ENCODE data around the gene COL13A1.

The COL13A1 gene

DNA sequence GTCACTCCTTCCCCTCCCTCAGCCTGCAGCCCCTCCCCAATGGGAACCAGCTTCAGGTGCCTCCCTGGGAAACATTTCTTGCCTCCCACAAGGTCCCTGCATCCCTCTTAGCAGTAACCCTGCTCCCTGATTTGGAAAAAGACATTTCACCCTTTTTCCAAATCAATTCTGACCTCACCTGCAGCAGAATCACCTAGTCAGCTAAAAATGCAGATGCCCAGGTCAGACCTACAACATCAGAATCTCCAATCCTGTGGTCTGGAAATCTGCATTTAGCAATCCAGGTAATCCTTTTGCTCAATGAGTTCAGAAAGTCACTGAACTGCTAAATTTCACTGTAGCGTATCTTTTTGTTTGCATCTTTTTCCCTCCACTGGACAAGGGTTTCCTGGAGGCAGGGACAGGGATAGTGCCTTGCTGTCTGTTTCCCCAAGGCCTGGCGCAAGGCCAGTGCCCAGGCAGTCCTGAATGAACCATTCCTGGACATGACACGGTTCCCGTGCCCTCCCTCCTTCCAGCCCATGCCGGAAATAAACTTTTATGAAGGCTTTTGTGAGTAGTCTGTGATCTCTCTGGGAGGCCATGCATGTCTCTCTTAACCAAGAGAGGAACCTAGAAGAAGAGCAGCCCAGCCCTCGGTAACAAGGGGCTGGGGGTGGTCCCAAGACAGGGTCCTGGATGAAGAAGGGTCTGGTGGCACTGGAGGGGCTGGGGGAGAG is 44.0 kb downstream of the COL13A1 start:
- no peak for DNase-seq (ENCODE audit: low read depth in 2 of 2)

DNA sequence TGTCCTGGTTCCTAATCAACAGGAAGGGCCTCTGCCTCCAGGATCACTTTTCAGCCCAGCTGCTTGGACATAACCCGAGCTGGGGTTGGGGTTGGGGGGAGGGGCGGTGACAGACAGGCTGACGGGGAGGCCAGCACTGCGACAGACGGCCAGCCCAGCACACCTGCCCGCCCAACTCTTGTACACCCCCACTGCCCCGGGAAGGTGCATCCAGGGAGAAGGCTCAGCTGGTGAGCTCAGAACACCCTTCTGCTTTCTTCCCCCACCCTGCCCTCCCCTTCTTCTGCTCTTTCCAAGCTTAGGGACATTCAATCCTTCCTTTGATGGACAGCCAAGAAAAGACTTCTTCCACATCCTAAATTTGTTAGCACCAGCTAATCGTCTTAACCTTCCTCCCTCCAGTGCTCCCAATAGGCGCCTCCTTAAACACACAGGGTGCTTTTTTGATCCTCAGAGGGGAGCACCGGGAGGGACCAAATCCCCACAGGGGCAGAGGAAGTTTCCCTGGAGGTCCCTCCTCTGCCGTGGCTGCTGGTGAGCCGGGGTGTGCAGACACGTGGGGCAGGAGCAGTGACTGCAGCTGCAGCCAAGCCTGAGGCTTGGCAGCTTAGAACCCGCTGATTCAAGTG is 44.7 kb downstream of the COL13A1 start:
- no peak for DNase-seq (ENCODE audit: low read depth in 2 of 2)

DNA sequence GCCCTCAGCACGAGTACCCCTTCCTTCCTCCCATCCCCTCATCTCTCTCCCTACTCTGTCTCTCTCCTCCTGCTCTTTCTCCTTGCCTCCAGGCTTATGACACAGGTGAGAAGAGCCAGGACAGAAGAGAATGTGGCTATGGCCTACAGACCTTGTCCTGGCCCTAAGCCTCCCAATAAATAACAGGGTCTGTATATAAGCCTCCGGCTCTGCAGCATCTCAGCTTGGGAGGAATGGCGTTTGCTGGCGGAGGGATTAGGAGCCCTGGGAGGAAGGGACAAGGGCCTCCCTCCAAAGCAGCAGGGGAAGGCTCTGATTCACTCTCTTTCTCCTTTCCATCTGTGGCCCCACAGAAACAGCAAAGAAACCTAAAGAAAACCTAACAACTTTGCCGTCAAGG is 45.8 kb downstream of the COL13A1 start:
- DNase-seq (ENCODE audit: low read depth in 2 of 2): no peak

GRCh38 chr10:69847883-69848282 is 46.2 kb downstream of the COL13A1 start:
- DNase-seq (ENCODE audit: low read depth in 2 of 2): no peak

DNA sequence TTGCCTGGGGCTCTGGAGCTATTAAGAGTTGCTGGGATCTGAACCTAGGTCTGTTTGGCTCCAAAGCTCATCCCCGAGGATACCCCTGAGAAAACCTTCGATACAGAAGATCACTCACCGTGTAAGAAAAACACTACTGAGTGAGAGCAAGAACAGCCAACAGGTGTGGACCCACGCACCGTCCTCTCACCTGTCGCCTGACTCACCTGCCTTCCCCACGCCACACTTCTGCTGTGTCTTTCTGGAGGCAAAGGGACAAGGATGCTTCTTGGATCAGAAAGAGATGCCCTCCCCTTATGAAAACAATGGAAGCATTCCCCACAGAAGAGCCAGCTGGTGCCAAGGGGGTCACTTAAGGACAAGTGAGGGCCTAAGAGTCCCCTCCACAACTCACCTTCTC is 46.7 kb downstream of the COL13A1 start:
- DNase-seq (ENCODE audit: low read depth in 2 of 2): no peak

DNA sequence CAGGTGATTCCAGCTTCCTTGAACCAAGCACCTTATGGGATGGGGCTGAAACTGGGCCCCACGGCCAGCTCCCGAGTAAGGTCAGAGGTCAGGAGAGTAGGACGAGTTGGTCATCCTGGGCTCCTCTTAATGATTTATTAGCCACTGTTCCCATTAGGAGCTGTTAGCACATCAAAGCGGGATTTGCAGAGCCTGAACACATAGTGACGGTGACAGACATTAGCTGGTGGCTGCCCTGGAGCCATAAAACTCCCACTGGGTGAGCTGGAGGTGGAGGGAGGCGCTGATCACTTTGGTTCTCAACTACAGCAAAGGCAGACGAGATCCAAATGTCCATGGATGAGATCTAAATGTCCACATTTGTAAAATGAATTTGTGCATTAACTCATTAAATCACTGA is 48.1 kb downstream of the COL13A1 start:
- DNase-seq (ENCODE audit: low read depth in 2 of 2): no peak

- DNase-seq (ENCODE audit: low read depth in 2 of 2): no peak
Measured at GRCh38 chr10:69850440-69850839, 48.7 kb downstream of the COL13A1 start.

GRCh38 chr10:69851306-69851705 is 49.6 kb downstream of the COL13A1 start:
- DNase-seq (ENCODE audit: low read depth in 2 of 2): no peak

GRCh38 chr10:69853064-69853463 is 51.4 kb downstream of the COL13A1 start:
- no peak for DNase-seq (ENCODE audit: low read depth in 2 of 2)

DNA sequence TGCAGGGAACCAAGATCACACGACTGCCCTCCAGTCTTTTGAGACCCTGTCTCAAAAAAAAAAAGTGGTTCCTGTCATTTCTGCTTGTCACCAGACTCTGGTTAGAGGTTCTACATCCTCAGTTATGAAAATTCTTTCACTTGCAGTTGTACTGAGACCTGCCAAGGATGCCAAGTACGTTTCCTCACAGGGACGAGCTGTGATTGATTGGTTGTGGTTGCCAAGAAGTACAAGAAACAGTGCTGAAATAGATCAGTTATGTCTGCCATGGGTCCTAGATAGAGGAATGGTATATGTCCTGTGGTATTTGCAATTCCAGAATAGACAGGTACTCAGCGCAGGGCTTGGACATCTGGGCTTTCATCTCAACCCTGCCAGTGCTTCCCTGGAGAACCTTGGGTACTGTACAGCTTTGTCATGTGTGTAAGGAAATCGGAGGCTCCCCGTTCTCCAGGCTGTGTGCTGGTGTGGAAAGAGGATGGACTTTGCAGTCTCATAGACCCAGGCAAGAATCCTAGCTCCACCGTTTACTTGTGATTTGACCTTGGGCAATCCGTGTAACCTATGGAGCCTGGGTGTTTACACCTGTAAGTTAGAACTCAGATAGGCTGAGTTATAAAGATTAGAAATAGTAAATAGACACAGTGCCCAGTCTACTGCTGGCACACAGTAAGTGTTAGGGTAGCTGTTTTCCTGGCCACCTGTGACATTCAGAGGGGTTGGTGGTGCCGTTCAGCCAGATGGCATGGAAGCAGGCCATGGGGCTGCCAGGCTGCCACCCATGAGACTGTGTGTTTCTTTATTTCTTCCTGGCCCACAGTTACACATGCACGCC is 53.0 kb downstream of the COL13A1 start:
- DNase-seq (ENCODE audit: low read depth in 2 of 2): no peak

- DNase-seq (ENCODE audit: low read depth in 2 of 2): no peak
Measured at GRCh38 chr10:69855346-69856111, 53.8 kb downstream of the COL13A1 start.

GRCh38 chr10:69856601-69857166 is 55.0 kb downstream of the COL13A1 start:
- no peak for DNase-seq (ENCODE audit: low read depth in 2 of 2)

- DNase-seq (ENCODE audit: low read depth in 2 of 2): no peak
Measured at GRCh38 chr10:69858201-69858600, 56.5 kb downstream of the COL13A1 start.

DNA sequence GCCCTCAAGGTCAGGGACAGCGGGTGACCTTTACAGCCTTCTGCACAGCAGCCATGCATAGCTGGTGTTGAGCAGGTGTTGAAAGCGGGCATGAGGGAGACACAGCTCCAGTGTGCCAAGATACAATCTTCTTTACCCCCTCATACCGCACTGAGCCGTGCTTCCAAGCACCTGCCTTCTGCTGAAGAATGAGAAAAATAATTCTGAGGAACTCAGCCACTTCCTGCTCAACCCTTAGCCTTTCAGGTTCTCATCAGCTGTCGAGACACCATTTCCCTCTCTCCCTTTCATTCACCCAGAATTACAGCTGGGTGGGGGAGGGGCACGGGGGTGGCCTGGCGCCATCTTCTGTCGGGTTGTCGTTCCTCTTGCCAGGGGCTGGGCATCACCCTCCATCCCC is 58.6 kb downstream of the COL13A1 start:
- DNase-seq (ENCODE audit: low read depth in 2 of 2): no peak

GRCh38 chr10:69861251-69862240 is 59.8 kb downstream of the COL13A1 start:
- DNase-seq (ENCODE audit: low read depth in 2 of 2): no peak

- DNase-seq (ENCODE audit: low read depth in 2 of 2): no peak
Measured at GRCh38 chr10:69862882-69863530, 61.3 kb downstream of the COL13A1 start.

DNA sequence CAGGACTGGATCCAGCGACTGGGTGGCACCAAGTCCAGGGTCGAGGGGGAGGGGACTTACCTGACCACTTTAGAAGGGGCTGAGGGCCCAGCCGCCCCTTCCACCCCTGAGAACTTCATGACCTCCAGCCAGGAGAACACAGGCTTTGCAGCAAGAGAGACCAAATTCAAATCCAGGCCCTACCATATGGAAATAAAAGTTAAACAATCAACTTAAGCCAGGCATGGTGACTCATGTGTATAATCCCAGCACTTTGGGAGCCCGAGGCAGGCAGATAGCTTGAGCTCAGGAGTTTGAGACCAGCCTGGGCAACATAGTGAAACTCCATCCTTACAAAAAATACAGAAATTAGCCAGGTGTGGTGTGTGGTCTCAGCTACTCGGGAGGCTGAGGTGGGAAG is 61.9 kb downstream of the COL13A1 start:
- no peak for DNase-seq (ENCODE audit: low read depth in 2 of 2)

GRCh38 chr10:69864321-69864720 is 62.6 kb downstream of the COL13A1 start:
- DNase-seq (ENCODE audit: low read depth in 2 of 2): no peak

DNA sequence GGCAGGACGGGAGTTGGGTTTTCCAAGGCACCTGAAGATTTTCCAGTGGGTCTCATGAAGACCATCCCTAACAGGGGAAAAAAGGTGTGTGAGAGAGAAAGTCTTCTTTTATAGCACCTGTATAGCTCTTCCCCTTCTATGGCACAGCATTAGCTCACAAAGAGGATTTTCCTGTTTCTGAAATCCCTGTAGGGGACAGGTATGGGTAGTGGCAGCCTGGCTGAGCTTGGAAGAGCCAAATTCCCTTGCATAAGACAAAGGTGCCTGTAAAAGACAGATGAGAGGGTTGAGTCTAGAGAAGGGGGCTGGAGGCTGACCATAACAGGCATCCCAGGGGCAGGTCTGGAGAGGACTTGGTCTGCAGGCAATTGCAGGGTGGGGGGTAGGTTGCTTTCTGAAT is 63.7 kb downstream of the COL13A1 start:
- no peak for DNase-seq (ENCODE audit: low read depth in 2 of 2)

DNA sequence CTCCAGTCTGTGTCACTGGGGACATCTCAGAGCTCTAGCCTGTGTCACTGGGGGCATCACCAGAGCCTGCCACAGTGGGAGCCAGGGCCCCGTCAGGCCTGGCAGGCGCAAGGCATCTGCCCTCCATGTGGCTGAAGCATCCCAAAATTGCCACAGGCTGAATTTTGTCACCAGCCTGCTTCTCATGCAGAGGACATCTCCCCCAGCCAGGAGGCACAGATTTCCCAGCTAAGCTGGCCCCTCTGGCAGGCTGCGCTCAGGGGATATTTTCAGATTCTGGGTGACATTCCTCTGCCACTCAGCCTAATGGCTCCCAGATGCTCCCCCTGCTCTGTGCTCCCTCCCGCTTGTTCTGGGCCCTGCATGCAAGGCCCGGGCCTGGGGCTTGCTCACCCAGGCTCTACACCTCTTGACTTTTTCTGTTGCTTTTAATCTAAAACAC is 64.6 kb downstream of the COL13A1 start:
- no peak for DNase-seq (ENCODE audit: low read depth in 2 of 2)

Data from activated CD4-positive, alpha-beta T cell treated with anti-CD3 and anti-CD28 coated beads for 24 hours (primary cell).